ENCODE measurements around the gene PCARE. TPM values are rescaled to one million over a fixed set of nuclear protein-coding genes. Genes with fewer than 3 reads are reported as not detected.

Gene PCARE
- total RNA-seq, 2 donors from 2014 or later = not detected

- H3K27ac ChIP-seq = no peak overlapping the region
- DNase-seq = no peak
- H3K4me1 ChIP-seq = no peaks in the 10 kb centered on the region
- no peak overlapping the region for H3K9ac ChIP-seq (ENCODE audit: low read depth in 2 of 2, low read length in 2 of 2)
- no peak overlapping the region for H3K4me3 ChIP-seq
- H3K27me3 ChIP-seq = no peaks in the 10 kb centered on the region
- no peaks in the 10 kb centered on the region for H3K9me3 ChIP-seq
- no peak for TF ChIP-seq CTCF (IDR thresholded peaks at IDR 0.05)
- H3K36me3 ChIP-seq = no peaks in the 10 kb centered on the region
- intact Hi-C loops (cut with DNase I) = no loop called here
These were observed 10.0 kb downstream of the PCARE start for GRCh38 chr2:29064346-29064715.

GRCh38 chr2:29063646-29064345, 10.5 kb downstream of the PCARE start:
- H3K9me3 ChIP-seq = no peaks in the 10 kb centered on the region
- no peak overlapping the region for H3K27ac ChIP-seq
- no peak overlapping the region for H3K9ac ChIP-seq (ENCODE audit: low read depth in 2 of 2, low read length in 2 of 2)
- no peak for TF ChIP-seq CTCF (IDR thresholded peaks at IDR 0.05)
- H3K4me3 ChIP-seq = no peak overlapping the region
- intact Hi-C loops (cut with DNase I) = no loop called here
- no peaks in the 10 kb centered on the region for H3K4me1 ChIP-seq
- no peaks in the 10 kb centered on the region for H3K36me3 ChIP-seq
- DNase-seq = no peak
- no peaks in the 10 kb centered on the region for H3K27me3 ChIP-seq

DNA sequence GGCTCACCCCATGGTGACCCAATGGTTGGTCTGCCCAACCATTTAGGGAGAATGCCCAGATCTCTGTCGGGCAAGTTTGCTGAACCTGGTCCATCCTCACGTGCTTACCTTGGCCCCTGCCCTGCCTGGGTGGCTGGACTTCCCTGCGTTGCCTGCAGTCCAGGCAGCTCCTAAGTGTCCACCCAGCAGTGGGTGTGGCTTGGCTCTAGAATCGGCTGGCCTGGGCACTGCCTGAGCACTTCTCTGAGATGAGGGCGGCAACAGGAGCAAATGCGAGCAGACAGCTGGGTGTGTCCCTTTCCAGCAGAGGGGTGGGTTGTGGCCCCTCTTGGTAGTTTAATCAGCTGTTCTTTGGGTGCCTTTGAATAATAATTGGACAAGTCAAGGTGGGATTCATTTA, 11.3 kb downstream of the PCARE start:
- no peak for DNase-seq
- Histone ChIP-seq H3K27me3 (no peaks in the 10 kb centered on the region), H3K9me3 (no peaks in the 10 kb centered on the region), H3K9ac (ENCODE audit: low read depth in 2 of 2, low read length in 2 of 2) (no peak overlapping the region), H3K4me1 (no peaks in the 10 kb centered on the region), H3K27ac (no peak overlapping the region), H3K36me3 (no peaks in the 10 kb centered on the region), H3K4me3 (no peak overlapping the region)
- intact Hi-C loops (cut with DNase I) = no loop called here
- no peak for TF ChIP-seq CTCF (IDR thresholded peaks at IDR 0.05)

DNA sequence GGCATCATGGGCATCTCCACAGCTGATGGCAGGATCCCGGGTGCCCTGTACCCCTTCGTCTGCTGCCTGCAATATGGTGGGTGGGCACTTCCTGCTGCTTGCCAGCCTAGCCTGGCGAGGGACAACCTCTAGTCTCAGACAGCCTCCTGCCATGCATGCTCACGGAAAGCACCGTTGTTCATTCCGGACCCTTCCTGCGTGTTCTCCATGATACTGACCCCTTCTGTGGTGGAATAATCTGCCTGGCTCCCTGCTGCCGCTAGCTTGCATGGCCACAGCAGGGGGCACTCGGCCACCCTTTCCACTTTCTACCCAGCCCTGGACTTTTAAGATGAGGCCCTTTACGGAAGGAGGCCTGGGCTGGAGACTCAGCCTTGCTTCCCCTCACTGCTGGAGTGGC, 12.0 kb downstream of the PCARE start:
- no peaks in the 10 kb centered on the region for H3K27me3 ChIP-seq
- H3K36me3 ChIP-seq = no peaks in the 10 kb centered on the region
- H3K4me1 ChIP-seq = no peaks in the 10 kb centered on the region
- intact Hi-C loops (cut with DNase I) = no loop called here
- no peak overlapping the region for H3K27ac ChIP-seq
- H3K4me3 ChIP-seq = no peak overlapping the region
- H3K9me3 ChIP-seq = no peaks in the 10 kb centered on the region
- no peak for DNase-seq
- no peak for TF ChIP-seq CTCF (IDR thresholded peaks at IDR 0.05)
- no peak overlapping the region for H3K9ac ChIP-seq (ENCODE audit: low read depth in 2 of 2, low read length in 2 of 2)

DNA sequence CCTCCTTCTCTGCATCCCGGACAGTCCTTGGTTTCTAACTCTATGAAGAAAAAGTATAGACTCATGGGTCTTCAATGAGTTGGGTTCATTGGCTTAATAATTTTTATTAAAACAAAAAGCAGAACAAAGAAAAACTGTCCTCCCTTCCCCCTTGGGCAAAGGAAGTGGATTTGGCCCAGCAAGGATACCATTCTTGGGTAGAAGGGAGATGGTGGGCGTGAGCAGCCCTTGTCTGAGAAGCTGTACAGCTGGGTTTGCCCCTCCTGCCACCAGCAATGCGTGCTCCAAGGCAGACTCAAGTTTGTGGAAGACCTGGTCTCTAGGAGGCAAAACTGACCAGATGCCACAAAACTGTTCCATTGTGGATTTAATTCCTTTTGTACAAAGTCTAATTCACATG, 12.7 kb downstream of the PCARE start:
- Histone ChIP-seq H3K27ac (no peak overlapping the region), H3K36me3 (no peaks in the 10 kb centered on the region), H3K9me3 (no peaks in the 10 kb centered on the region), H3K9ac (ENCODE audit: low read depth in 2 of 2, low read length in 2 of 2) (no peak overlapping the region), H3K27me3 (no peaks in the 10 kb centered on the region), H3K4me1 (no peaks in the 10 kb centered on the region), H3K4me3 (no peak overlapping the region)
- intact Hi-C loops (cut with DNase I) = no loop called here
- TF ChIP-seq CTCF (IDR thresholded peaks at IDR 0.05) = no peak
- DNase-seq = no peak
